Stimulated activated CD4-positive, alpha-beta T cell treated with anti-CD3 and anti-CD28 coated beads, Interleukin-15, amount 100 ng/mL, for 48 hours (primary cell): ENCODE results near the gene UNC5CL.

ENCODE experiments used
- DNase-seq, 2 donors: peaks; one replicate each; pipeline ENCODE4 v3.0.0-alpha.2; 2020; ENCODE audit warnings: low read depth in 2 of 2

Gene UNC5CL

DNA sequence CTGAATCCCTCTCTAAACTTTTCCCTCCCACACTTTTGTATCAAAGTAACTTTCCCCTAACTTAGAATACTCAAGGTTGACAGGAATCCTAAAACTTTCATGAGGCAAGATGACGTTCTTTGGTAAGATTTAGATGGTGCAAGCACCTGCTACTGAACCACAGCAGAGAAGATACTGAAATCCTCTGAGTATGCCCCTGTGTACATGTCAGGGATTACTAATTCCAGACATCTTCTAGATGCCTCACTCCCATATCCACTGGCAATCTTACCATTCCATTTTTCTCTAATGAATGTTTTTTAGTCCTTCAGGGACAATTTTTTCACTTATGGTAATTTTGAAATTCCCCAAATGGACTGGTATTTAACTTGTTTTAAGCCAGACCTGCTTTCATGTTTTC is 23.0 kb upstream of the UNC5CL start:
- no peak for DNase-seq

- DNase-seq, result no peak
Measured at GRCh38 chr6:41061196-41061726, 22.2 kb upstream of the UNC5CL start.

DNA sequence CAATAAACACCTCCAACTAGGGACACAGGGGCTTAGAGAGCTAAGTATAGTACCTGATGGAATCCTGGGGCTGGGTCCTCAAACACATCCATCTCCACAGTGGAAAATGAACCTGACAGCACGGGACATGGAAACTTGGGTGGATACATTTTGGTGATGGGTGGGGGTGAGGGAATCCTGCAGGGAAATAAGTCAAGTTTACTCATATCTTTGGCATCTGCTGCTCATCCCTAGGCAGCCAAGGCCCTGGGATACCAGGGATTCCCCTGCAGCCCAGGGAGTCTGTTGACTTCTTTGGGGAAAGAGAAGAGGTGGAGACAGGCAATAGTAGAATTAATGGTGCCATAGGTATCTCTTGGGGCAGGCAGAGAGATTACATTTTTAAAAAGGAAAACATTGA is 20.5 kb upstream of the UNC5CL start:
- no peak for DNase-seq

DNA sequence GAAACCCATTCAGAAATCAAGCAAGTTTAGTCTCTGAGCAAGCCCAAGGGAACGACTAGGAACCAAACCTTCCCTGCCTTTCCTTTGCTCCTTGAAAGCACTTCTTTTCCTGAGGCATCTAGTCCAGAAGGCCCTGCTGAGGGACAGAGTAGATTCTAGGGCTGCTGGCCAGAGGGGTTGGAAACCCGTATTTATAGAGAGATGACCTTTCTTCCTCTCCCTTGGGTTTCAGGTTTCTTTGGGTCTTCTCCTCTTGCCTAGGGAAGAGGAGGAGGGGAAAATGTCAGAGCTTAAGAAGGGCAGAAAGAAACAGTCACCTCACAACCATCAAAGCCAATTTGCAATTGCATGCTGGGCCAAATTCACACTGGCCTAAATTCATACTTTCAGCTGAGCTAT is 19.8 kb upstream of the UNC5CL start:
- no peak for DNase-seq

DNA sequence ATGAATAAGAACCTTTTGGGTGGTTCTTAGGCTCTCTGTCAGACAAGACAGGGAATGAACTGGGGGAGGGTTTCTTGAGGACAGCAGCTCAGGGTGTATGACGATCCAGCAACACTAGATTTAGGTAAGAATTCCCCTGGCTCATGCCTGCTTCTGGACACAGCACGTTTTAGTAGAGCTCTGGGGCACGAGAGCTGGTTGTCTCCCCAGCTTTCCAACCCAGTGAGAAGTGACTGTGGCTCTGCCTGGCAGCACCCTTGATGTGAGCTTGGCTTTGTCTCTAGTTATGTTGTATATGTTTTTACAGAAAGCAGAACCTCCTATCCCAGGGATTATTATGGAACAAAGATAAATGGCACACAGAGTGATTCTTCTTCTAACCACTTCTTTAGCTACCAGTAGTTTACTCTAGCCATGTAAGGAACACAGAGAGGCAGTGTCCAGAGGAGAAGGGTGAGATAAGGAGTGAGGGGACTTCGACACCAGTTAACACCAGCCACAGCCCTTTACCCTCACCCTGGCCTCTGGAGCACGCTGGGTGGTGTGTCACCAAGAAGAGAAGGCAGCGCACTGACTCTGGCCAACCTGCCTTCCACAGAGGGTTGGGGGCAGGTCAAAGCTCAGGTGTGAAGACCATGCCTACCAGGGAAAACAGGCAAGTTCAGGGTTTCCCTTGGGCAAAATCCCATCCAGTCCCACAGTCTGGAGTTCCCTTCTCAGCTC is 17.9 kb upstream of the UNC5CL start:
- DNase-seq, result no peak

DNA sequence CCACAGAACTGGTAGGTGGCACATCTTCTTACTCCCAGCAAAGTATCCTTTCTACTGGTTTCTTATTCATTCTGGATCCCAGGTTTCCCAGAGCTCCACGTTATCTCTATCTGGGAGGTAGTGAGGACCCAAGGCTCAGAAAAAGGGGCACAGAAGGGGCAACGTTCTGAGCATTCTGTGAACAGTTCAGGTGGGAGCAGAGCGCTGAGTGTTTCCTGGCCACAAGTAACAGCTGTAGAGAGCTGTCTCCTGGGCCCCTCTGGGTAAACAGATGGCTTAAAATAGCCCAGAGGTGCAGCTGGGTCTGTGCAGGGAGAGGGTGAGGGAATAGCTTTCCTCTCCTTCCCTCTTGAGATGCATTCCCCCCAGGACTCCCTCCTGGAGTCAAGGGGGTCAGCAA is 16.1 kb upstream of the UNC5CL start:
- no peak for DNase-seq

DNA sequence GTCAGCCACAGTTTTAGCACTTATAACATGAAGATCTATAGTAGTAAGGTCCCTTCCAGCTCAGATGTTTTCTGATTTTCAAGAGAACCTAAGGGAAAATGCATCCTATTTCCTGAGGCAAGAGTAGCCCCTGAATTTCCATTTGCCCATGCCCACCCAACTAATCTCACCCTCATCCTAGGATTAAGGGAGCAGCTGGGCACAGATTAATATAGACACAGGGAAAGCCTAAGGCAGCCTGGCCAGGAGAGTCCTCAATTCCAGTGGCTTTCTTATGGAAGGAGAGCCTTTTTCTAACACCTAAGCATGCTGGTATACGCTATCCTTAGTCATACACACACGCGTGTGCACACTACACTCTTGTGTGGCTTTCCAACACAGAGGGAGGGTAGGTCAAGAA is 15.5 kb upstream of the UNC5CL start:
- DNase-seq, result no peak

DNA sequence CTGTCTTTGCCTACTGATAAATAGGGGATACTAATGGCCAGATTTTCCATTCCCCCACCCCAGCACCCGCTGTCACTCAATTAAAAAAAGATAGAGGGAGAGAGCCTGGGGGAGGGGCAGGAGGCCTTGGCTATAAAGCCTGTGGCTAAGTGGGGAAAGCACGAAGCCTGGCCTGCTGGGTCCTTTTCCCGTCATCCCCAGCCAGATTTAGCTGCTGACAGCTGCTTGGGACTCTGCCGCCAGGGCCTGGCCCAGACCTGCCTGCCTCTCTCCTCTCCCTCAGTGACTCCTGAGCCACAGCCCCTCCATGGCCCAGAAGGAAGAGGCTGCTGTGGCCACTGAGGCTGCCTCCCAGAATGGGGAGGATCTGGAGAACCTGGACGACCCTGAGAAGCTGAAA is 14.0 kb upstream of the UNC5CL start, which contains the start of gene APOBEC2:
TSS of gene APOBEC2 (plus strand) at position 162 of the 400 bp plus-strand sequence. CDS start at position 308, 146 bp downstream.
- DNase-seq, result no peak

DNA sequence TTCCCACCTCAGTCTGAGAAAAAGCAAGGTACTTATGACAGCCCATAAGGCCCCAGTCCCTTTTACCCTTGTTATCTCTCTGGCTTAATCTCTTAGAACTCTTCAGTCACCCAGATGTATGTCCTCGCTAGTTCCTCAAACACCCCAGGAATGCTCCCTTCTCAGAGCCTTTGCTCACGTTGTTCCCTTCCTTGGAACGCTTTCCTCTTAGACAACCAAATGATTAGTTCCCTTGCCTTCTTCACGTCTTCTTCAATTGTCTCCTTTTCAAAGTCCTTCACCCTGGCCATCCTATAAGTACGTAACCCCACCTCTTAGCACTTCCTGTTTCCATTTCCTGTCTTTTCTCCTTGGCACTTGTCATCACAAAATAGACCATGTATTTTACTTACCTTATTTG is 12.9 kb upstream of the UNC5CL start:
- DNase-seq, result no peak

- no peak for DNase-seq
Measured at GRCh38 chr6:41050536-41050935, 11.5 kb upstream of the UNC5CL start.

GRCh38 chr6:41049955-41050354 is 10.9 kb upstream of the UNC5CL start:
- DNase-seq, result no peak

DNA sequence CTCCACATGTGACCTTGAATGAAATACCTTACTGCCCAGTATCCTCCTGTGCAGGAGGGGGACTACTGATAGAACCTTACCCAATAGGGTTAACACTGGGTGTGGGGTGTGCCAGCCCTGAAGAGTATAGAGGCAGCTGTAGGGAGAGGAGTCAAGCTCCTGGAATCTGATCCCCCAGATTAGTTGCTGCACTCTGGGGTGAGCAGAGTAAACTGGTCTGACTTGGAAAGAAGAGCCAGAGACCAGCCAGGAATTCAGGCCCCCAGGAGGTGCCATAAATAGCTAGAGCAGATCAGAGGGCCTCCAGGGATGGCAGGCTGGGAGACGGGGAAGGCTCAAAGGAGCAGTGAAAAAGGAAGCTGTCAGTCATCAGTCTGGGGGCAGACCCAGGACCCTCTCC is 10.5 kb upstream of the UNC5CL start:
- DNase-seq, result no peak

GRCh38 chr6:41047745-41048732 is 9.0 kb upstream of the UNC5CL start:
- DNase-seq, result no peak

DNA sequence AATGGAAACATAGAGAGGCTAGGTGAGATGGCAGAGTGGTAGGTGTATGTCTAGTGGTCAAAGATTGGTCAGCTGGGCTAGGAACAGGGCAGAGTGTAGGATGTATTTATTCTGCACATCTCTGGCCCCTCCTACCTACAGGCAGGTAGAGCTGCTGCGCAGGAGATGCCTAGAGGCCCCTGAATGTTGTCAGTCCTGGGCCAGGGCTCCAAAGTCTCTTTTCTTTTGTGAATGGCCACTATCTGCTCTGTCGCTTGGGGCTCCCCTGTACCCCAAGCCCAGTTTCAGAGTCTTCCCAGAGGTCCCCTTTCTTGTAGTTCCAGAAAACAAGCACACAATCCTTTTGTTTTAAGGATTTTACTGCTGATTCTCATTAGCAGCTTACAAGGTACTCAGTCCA is 8.3 kb upstream of the UNC5CL start:
- no peak for DNase-seq

GRCh38 chr6:41046084-41046483 is 7.1 kb upstream of the UNC5CL start:
- no peak for DNase-seq

DNA sequence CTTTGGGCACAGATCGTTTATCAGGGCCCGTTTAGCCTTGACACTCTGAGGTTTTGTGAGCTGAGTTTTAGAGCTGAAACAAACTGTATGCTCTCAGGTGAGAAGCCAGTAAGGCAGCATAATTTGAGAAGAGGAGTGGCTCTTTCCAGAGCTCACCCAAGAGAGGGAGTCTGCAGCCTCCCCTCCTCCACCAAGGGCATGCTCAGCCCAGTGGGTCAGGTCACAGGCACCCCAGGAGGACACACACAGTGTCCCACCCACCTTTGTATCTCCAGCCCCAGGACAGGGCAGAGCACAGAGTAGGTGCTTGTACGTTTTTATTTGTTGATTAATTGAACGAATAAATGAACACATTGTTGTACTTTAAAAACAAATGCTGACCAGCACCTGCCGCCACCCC is 6.6 kb upstream of the UNC5CL start:
- no peak for DNase-seq

DNA sequence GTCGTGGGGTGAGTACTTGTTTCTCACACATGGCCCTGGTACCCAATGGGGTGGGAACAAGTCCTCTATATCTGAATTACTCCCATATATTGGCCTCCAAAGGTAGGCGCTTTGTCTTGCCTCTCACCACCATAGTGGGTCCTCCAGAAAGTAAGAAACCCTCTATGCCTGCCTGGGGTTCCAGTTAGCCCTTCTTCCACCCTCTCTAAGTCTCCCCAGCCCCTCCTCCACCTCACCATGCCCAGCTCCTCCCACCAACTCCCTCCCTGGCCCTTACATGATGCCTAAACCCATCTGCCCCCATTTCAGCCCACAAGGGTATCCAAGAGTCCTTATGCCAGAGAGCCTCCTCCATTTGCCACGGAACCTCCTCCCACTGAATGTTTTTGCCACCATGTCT is 4.1 kb upstream of the UNC5CL start:
- no peak for DNase-seq

DNA sequence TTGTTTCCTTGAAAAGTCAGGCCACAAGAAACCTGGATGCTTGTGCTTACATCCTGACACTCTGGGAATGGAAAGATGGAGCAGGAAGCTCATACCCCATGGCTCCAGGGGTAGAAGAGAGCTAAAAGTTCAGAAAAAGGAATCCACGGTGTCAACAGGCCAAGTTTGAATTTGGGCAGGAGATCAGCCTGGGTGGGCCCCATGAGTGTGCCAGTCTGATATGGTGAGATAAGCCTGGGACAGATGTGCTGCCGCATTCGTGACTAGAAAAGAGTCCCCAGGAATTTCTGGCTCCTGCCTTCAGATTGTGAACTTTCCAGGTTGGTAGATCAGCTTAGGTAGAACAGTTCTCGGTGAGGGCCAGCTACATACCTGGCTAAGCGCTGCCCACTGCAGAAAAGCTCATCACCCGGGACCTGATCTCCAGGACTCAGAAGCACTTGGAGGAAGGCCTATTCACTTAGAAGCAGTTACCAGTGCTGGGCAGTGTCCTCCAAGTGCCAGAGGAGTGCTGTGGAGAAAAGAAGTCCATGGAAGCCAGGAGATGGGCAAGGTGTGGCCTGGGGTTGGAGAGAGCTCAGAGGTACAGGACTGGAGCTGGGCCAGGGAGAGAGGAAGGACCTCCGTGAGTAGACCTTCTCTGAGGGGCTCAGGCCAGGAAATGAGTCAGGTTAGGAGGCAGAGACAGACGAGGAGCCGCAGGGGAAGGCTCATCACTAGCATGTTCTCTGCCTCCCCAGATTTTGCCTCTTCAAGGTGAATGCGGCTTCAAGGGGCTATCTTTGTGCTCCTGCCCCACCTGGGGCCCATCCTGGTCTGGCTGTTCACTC is 3.4 kb upstream of the UNC5CL start, which contains the start of gene TSPO2:
TSS of gene TSPO2 (plus strand) at position 242 of the 830 bp plus-strand sequence. CDS start at position 761, 519 bp downstream.
- no peak for DNase-seq

GRCh38 chr6:41040940-41041536 is 2.0 kb upstream of the UNC5CL start:
- no peak for DNase-seq

GRCh38 chr6:41040101-41040939 is 1.3 kb upstream of the UNC5CL start:
- DNase-seq, result no peak
